Hematopoietic multipotent progenitor cell treated with erythropoietin and hydrocortisone succinate and interleukin-3 and kit ligand, for 17 days (in vitro differentiated cells): ENCODE data around the gene PPP1R12A.

Source experiments
- DNase-seq: peaks from one replicate; pipeline ENCODE4 v3.0.0-alpha.2; 2015; ENCODE audit warnings: low spot score

The PPP1R12A gene

DNA sequence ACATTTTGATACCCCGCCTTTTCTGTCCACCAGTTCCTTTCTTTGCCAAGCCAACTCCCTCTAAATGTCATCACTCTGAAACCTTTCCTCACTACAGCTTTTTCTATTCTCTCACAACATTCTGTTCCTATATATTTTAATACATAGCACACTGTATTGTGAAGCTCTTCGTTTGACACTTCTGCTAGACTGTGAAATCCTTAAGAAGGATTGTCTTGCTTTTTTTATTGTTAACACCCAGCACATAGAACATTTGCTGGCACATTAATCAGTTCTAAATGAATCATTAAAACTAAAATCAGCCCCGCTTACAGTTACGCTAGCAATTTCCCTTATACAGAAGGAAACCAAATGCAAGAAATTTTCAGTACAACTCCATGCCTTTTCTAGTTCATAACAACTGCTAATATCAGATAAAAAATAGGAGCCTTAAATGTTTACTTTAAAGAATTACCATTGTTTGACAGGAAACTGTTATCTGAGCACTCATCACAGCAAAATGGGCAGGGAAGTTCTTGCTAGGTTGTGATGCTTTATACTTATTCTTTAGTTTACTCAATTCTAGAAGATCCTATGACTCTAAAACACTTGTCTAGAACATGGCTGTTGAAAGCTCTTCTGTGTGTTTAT is 93.5 kb downstream of the PPP1R12A start:
- DNase-seq, result no peak

DNA sequence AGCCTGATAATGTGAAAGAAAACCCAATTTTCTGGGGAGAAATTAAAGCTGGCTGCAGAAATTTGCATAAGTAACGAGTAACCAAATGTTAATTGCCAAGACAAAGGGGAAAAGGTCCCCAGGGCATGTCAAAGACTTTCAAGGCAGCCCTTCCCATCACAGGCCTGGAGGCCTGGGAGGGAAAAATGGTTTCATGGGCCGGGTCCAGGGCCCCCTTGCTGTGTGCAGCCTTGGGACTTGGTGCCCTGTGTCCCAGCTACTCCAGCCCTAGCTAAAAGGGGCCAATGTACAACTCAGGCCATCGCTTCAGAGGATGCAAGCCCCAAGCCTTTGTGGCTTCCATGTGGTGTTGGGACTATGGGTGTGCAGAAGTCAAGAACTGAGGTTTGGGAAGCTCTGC is 96.5 kb downstream of the PPP1R12A start:
- DNase-seq, result no peak

DNA sequence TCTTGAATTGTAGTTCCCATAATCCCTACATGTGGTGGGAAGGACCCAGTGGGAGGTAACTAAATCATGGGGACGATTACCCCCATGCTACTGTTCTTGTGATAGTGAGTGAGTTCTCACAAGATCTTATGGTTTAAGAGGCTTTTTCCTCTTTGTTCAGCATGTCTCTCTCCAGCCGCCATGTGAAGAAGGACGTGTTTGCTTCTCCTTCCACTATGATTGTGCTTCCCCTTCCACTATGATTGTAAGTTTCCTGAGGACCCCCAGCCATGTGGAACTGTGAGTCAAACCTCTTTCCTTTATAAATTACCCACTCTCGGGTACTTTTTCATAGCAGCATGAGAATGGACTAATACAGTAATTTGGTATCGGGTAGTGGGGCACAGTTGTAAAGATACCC is 97.3 kb downstream of the PPP1R12A start:
- DNase-seq, result no peak

DNA sequence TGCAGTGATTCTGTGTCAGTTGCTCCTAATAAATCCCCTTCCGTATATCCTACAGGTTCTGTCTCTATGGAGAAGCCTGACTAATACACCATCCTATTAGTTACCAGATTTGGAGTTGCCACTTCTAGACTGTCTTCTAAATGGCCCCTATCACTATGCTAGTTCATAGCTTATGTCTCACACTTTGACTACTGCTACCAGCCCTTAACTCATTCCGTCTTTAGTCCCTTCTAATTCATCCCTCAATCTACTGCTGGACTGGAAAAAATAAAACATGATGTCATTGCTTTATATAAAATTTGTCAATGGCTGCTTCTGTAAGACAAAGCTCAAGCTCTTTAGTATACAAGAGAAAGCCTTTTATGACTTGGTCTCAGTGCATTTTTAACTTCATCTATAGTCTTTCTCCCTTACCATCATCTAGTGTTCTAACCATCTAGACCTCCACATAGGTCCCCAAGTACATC is 99.5 kb downstream of the PPP1R12A start:
- DNase-seq, result no peak

DNA sequence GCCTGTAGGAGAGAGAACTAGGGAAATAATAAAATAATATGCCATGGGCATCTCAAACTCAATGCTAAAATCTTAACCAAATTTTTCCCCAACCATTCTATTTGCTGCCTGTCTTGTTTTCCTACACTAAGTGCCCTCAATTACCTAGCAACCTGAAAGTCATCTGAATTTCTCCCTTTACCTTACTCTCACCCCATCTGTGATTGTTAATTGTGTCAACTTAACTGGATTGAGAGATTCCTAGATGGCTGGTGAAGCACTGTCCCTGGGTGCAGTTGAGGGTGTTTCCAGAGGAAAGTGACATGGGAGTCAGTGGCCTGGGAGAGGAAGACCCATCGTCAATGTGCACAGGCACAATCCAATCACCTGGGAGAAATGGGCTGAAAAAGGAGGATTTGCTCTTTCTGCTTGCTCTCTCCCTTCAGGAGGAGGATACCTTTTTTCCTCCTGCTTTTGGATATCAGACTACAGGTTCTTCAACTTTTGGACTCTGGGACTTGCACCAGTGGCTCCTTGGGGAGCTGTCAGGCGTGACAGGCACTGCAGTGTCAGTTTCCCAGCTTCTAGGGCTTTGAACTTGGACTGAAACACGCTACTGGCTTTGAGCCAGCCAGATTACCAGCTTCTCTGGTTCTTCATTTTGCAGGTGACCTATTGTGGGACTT is 100.1 kb downstream of the PPP1R12A start:
- no peak for DNase-seq

DNA sequence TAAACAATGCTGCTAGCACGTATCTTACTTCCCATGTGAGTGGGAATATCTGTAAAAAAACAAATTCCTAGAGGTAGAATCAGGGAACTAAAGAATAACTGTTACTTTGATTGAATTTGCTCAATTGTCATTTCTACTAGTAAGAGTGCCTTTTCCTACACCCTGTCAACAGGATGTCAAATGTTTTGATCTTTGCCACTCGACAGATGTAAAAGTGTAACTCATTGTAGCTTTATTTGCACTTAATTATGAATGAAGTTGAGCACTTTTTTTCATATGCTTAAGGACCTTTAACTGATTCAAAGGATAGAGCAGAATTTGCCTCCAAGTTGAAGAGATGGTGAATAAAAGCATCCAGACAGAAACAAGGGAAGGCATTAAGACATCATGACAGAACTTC is 104.5 kb downstream of the PPP1R12A start:
- no peak for DNase-seq

DNA sequence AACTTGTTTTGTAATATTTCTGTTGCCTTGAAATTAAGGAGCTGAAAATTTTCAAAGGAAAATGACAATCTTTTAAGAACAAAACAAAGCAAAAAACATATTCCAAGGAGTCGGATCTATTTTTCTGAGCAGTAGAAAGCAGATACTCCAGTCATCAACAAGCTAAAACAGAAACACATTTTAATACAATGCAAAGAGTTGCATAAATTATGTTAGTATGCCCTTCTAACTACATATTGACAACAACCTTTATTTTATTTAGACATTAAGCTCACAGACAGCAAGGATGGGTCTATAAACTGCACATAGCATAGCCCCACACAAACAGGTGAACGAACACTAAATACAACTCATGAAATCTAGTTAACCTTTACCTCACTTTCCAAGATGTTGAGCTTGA is 106.0 kb downstream of the PPP1R12A start:
- no peak for DNase-seq

DNA sequence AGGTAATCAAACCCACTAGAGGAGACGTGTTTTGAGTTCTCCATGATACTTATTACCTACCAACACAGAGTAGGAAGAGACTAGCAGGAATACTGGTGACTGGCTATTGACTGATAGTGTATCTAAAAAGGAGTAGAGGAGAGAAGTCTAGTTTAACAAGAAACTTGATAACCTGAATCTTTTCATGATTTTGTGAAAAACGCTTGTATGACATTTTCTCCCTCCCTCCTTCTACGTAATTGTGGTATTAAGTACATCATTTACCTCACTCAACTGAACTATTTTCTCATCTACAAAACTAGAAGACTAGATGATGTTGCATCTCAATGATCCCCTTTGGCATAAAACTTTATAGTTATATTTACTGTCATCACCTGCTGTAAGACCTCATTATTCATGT is 107.4 kb downstream of the PPP1R12A start:
- no peak for DNase-seq

DNA sequence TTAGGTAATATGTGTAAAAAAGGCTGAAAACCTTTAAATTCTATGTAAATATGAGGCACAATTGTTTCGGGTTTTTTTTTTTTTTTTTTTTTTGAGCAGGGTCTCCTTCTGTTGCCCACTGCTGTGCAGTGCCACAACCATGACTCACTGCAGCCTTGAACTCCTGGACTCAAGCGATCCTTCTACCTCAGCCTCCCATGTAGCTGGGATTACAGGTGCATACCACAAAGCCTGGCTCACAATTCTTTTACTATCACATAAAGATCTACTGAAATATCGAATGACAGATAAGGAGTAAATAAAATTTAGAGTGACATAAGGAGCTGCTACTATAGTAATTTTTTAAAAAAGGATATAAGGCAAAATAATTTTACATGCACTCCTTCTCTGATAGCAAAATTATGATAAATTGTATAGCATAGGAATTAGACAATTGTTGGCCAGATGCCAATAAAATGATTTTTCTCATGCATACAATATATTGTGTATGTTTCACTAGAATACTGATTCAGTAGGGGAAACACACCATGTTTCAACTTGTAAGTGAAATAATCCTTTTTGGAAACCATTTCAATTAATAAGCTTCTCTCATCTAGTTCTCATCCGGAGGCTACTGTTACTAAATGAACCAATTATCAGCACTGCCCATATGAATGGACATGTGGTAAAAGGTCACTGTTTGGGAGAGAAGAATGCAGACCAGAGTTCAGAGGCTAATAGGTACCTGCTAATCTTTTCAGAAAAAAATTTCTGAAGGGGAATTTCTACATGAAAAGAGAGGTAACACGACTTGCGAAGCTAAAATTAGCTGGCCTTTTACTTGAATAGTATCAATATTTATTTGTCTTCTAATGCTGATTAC is 108.4 kb downstream of the PPP1R12A start:
- DNase-seq, result peak; percentile 5

DNA sequence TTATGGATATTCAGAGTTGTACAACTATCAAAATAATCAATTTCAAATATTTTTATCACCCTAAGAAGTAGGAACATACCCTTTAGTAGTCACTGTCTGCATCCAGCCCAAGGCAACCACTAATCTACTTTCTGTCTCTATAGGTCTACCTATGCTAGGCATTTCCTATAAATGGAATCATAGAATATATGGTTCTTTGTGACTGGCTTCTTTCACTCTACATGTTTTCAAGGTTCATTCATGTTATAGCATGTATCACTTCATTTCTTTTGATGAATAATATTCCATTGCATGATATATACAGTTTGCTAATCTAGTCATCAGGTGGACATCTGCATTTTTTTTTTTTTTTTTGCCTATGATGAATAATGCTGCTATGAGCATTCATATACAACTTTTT is 112.4 kb downstream of the PPP1R12A start:
- no peak for DNase-seq

DNA sequence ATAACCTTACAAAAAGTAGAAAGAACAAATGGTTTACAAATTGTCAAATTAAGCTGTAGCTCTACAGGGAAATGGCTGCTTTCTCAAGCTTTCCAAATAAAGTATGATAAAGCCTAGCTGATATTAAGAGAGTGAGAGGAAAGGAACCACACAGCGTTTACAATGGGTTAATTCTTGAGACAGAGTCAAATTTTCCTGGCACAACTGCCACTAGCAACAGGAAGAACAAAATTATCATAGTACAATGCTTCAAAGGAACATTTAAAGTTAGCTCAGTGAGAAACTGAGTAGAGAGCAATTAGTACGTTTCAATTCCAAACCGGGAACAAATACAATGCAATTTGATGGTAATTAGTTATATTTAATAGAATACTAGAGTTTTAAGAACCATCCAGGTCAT is 116.0 kb downstream of the PPP1R12A start:
- no peak for DNase-seq

DNA sequence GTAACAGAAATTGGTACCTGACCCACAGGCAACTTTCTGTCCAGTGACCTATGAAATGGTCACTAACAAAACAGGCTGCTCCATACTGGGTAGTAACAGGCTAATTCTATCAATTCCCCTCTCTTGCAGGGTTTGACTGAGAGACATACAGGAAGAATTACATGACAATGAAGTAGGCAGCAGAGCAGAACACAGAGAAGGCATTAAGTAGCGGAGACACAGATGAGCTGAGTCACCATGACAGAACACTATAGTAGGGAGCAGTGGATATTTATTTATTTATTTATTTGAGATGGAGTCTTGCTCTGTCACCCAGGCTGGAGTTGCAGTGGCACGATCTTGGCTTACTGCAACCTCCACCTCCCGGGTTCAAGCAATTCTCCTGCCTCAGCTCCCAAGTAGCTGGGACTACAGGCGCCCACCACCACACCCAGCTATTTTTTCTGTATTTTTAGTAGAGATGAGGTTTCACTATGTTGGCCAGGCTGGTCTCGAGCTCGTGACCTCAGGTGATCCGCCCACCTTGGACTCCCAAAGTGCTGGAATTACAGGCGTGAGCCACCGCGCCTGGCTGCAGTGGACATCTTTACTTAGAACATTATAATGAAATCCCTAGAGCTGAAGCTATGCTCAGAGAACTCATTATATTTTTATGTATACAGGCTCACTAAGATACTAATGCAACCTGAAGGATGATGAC is 150.4 kb downstream of the PPP1R12A start:
- DNase-seq, result peak; percentile 79

DNA sequence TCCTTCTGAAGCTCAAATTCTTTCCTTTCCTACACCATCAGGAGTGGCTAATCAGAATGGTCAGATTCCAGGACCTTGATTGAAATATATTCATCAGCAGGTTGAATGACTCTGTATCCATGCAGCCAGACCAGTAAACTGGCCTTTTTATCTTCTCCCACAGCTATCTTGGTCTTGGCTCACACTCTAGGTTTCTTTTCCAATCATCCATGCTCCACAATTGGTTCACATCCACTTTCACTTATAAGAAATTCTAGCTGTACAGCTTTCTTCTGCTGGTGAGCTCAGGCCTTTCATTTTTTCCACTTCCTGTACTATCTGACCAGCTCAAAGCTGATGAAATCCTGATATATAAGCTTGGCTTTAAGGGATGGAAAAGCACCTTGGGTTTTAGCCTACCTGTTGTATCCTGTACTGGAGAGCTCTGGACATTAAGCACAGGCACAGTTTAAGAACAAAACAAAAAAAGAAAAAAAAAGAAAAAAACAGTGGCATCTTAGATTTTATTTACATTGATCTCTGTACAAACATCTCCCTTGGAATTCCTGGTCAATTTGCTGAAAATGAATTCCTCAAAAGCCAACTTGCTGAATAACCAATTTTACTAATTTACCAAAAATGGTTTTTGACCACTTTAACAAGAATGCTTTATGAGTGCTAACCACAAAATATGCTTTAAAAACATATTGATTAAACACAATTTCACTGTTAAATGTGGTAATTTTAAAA is 152.6 kb downstream of the PPP1R12A start:
- peak; percentile 27 for DNase-seq

DNA sequence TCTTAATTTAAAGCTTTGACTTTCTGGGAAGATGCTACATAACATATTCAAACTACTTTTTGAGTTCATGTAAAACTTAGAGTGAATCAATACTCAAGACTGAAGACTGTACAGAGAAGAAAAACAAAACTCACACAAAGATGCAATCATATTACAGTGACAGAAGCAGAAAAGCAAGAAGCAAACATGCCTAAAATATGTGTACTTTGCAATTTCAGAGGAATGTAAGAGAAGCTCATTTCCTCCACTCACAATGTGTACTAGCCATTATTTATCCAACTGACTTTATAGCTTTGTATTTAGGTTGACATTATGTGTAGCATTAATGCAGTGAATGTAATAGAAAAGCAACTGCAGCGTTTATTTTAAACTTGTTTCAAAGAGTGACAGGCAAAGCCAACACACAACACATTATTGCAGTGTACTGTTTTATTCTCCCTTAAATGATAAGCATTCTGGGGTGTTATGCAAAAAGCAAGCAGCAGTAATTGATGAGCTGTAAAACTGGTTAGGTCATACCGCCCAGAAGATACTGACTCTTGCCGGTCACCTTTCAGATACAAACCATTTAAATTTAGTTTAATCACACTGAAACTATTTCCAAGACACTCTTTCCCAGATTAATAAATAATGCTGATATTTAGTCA is 156.0 kb downstream of the PPP1R12A start:
- no peak for DNase-seq

DNA sequence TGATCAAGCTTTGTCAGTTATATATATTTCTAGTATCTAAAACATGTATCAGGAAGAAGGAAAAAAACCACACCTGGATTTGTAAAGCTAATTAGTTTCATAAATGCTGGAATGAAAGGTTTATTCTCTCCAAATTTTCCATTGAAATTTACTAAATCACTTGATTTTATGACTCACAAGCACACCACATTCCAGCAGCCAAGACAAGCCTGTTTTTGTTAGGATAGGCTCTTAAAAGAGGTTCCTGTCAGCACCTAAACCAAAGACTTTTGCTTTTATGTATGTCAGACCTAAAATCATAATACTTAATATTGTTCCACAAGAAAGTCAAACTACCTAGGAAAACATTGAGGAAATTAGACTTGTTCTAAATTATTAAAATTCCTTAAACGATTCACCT is 158.8 kb downstream of the PPP1R12A start:
- no peak for DNase-seq

DNA sequence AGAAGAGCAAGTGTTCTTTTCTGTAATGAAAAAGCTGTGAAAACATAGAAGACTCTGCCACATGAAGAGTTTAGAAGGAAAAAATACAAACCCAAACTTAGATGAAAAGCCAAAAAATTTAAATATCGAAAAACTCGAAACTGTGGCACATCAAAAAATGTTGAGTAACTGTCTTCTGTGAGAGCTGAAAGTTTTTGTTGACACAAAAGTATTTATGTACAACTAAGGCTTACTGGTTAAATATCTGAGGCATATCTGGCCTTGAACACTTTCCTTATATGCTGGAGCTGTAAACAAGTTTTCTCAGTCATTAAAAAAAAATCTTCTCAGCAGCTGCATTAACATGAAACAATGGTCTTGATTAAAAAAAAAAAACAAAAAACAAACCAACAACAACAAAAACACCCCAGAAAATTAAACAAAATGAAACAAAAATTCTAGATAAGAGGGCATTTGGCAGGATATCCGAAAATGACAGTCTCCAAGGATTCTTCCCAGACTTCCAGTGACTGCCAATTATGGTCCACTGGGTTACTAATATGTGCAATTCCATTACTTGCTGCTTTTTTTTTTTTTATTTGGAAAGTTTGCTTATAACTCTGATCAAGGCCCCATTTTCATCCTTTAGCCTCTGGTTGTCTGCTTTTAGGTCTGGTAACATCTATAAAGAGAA is 159.4 kb downstream of the PPP1R12A start:
- no peak for DNase-seq

DNA sequence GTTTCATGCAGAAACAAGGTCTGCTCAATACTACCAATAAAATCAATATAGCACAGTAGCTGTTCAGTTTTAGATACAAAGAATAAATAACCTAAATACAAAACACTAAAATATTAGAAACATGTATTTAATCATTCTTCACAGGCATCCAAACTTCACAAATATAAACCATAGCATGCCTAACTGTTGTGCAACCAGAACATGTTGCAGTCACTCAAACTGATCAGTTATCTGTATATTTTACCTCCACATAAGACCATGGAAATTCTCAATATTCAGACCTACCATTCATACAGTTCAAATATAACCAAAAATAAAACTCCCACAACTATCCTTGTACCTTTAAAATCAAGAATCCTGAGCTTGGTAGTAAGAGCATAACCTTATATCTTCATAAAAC is 161.0 kb downstream of the PPP1R12A start:
- no peak for DNase-seq

DNA sequence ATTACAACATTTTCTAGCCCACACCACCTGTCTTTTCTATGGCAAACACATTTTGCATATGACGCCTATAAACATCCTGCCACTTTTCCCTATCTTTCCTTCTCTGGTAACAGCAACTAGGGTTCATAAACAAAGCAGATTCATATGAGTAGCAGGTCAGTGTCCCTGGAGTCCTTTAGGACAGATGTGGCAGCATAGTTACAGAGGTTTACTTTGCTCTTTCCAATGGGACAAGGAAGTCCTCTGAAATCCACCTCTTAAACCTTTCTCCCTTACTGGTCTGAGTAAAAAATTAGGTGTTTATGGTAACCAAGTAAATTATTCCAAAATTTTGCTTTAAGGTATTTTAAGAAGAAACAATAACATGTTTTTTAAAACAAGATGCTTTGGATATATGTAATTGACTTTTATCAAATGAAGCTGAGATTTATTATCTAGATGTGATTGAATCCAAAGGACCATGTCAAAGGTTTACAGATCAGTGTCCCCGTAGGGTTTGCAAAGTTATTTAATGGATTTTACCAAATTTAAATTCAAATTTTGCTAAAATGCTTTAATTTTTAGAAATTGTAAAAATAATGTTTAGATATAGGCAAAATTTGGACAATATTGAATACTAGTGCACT is 164.9 kb downstream of the PPP1R12A start:
- DNase-seq, result no peak

DNA sequence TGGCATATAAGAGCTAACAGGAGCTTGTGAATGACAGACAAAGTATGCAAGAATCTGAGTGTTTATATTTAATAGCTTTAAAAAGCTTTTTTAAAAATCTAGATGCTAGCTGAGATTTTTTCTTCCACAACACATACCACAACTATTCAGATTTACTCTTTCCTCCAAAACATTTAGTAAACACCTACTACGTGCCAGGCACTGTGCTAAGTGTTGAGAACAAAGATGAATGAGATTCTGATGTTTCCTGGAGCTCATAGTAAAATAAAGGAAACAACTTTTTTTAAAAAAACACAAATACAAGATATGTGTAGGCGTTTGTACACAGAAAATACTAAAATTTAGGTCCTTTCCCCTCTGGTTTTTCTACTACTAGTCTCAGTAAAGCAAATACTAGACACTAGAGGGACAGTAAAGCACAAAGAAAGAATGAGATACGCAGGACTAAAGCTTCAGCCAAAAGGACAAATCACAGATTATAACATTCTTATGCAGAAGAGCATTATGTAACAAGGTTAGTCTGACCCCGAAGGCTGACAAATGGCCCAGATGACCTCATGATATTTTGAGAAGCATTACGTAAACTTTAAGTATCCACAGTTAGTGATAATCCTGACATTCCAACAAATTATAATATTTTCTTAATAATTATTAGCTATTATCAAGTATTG is 165.6 kb downstream of the PPP1R12A start:
- no peak for DNase-seq
